ENCODE data around the gene CASS4. TPM values are rescaled to one million over a fixed set of nuclear protein-coding genes. Genes with fewer than 3 reads are reported as not detected.

The CASS4 gene
- total RNA-seq, 1 donor from 2014 or later: 2.3 TPM

DNA sequence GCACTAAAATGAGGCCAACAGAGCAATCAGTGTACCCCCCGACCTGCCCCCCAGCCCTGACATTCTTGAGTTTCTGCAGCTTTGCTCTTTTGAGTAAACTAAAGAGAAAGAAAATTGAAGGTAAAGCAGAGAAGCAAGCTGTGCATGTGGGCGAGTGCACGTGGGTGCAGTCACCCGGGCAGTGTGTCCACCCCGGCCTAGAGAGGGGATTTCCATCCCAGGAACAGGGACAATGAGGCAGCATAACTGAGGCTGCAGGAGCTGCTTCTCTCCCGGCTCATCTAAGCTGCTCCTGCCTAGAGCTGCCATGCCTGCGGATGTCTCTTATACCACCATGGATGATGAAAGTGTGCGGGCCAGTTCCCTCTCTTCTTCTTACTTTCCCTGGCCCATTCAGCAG, 16.8 kb downstream of the CASS4 start:
- no peak overlapping the region for H2AFZ ChIP-seq (ENCODE audit: low read depth, low read length)
- peak overlapping the region; percentile 45 for H3K4me2 ChIP-seq (ENCODE audit: low read length)
- DNase-seq (ENCODE audit: low read depth) (no peak), FAIRE-seq (no peak)
- no peaks in the 10 kb centered on the region for H3K36me3 Mint-ChIP-seq (ENCODE audit: low read depth, unreplicated experiment)
- H3K79me2 ChIP-seq (ENCODE audit: insufficient read depth, low read length): peaks cover 3% of the 10 kb centered on the region
- no peaks in the 10 kb centered on the region for H4K20me1 ChIP-seq (ENCODE audit: insufficient read depth, low read length)
- no peaks in the 10 kb centered on the region for H3K9me3 ChIP-seq (ENCODE audit: insufficient read depth, low read depth, low read length)
- H3K9ac ChIP-seq (ENCODE audit: low read length): peak overlapping the region; percentile 17
- H3K4me3 ChIP-seq (ENCODE audit: insufficient read depth, low read depth, low read length): no peak overlapping the region
- peaks cover 37% of the 10 kb centered on the region for H3K4me1 Mint-ChIP-seq (ENCODE audit: low read depth, unreplicated experiment)
- no peaks in the 10 kb centered on the region for H3K27me3 Mint-ChIP-seq (ENCODE audit: low read depth, unreplicated experiment)
- no peaks in the 10 kb centered on the region for H3K36me3 ChIP-seq (ENCODE audit: insufficient read depth, low read length)
- H3K27ac ChIP-seq (ENCODE audit: low read depth, low read length): peak overlapping the region; percentile 78
- H3K27ac Mint-ChIP-seq (ENCODE audit: unreplicated experiment): peak overlapping the region; percentile 90
- peaks cover 40% of the 10 kb centered on the region for H3K4me1 ChIP-seq (ENCODE audit: insufficient read depth, low read length)
- no peaks in the 10 kb centered on the region for H3K27me3 ChIP-seq (ENCODE audit: insufficient read depth, low read length)
- no peak overlapping the region for H3K4me3 Mint-ChIP-seq (ENCODE audit: unreplicated experiment)
- H3K9me3 Mint-ChIP-seq (ENCODE audit: unreplicated experiment): peaks cover 2% of the 10 kb centered on the region
- TF ChIP-seq, protein P1, sequence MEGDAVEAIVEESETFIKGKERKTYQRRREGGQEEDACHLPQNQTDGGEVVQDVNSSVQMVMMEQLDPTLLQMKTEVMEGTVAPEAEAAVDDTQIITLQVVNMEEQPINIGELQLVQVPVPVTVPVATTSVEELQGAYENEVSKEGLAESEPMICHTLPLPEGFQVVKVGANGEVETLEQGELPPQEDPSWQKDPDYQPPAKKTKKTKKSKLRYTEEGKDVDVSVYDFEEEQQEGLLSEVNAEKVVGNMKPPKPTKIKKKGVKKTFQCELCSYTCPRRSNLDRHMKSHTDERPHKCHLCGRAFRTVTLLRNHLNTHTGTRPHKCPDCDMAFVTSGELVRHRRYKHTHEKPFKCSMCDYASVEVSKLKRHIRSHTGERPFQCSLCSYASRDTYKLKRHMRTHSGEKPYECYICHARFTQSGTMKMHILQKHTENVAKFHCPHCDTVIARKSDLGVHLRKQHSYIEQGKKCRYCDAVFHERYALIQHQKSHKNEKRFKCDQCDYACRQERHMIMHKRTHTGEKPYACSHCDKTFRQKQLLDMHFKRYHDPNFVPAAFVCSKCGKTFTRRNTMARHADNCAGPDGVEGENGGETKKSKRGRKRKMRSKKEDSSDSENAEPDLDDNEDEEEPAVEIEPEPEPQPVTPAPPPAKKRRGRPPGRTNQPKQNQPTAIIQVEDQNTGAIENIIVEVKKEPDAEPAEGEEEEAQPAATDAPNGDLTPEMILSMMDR (IDR thresholded peaks at IDR 0.05; ENCODE audit: insufficient read depth, low read depth, low read length): no peak
- TF ChIP-seq EZH2 (IDR thresholded peaks at IDR 0.05; ENCODE audit: insufficient read depth, low read length): no peak

DNA sequence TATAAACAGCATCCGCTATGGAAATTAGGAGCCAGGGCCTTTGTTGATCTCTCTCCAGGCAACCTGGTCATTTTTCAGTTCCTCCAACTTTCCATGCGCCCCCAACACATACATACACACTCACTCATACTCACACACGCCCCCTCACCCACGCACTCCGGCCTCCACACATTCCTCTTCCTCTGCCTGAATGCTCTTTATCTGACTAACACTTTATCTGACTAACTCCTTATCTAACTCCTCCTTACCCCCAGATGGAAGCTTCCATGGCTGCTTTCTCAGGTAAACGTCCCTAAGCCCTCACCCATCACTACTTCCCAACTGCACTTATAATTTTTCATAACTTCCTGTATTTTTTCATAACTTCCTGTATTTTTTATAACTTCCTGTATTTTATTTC, 17.4 kb downstream of the CASS4 start:
- Mint-ChIP-seq H3K27me3 (ENCODE audit: low read depth, unreplicated experiment) (no peaks in the 10 kb centered on the region), H3K4me1 (ENCODE audit: low read depth, unreplicated experiment) (peaks cover 37% of the 10 kb centered on the region), H3K36me3 (ENCODE audit: low read depth, unreplicated experiment) (no peaks in the 10 kb centered on the region), H3K9me3 (ENCODE audit: unreplicated experiment) (peaks cover 4% of the 10 kb centered on the region), H3K27ac (ENCODE audit: unreplicated experiment) (peak overlapping the region; percentile 90), H3K4me3 (ENCODE audit: unreplicated experiment) (peak overlapping the region; percentile 2)
- no peak overlapping the region for H3K4me3 ChIP-seq (ENCODE audit: insufficient read depth, low read depth, low read length)
- no peaks in the 10 kb centered on the region for H3K36me3 ChIP-seq (ENCODE audit: insufficient read depth, low read length)
- H3K27me3 ChIP-seq (ENCODE audit: insufficient read depth, low read length): no peaks in the 10 kb centered on the region
- FAIRE-seq (no peak), DNase-seq (ENCODE audit: low read depth) (peak; percentile 93)
- peaks cover 41% of the 10 kb centered on the region for H3K4me1 ChIP-seq (ENCODE audit: insufficient read depth, low read length)
- no peak overlapping the region for H2AFZ ChIP-seq (ENCODE audit: low read depth, low read length)
- peak overlapping the region; percentile 45 for H3K4me2 ChIP-seq (ENCODE audit: low read length)
- H3K9me3 ChIP-seq (ENCODE audit: insufficient read depth, low read depth, low read length): no peaks in the 10 kb centered on the region
- TF ChIP-seq EZH2 (IDR thresholded peaks at IDR 0.05; ENCODE audit: insufficient read depth, low read length): no peak
- TF ChIP-seq, protein P1 (IDR thresholded peaks at IDR 0.05; ENCODE audit: insufficient read depth, low read depth, low read length): no peak
- H3K79me2 ChIP-seq (ENCODE audit: insufficient read depth, low read length): peaks cover 3% of the 10 kb centered on the region
- H4K20me1 ChIP-seq (ENCODE audit: insufficient read depth, low read length): no peaks in the 10 kb centered on the region
- H3K9ac ChIP-seq (ENCODE audit: low read length): peak overlapping the region; percentile 39
- H3K27ac ChIP-seq (ENCODE audit: low read depth, low read length): peak overlapping the region; percentile 78

DNA sequence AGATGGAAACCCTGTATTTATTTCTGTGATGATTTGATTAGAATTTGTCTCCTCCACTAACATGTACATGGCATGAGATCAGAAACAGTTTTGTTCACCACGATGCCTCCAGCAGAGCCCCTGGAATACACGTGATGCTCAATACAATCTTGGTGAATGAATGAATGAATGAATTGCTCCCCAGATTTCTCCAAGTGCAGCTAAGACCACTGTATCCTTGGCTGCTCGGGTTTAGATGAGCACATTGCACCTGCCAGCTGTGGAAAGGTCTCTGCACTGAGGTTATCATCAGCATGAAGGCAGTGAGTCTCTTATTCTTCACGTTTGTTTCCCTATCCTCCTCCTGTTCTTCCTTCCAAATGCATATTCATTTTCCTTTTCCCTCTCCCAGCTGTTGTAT, 17.9 kb downstream of the CASS4 start:
- H3K4me3 ChIP-seq (ENCODE audit: insufficient read depth, low read depth, low read length): no peak overlapping the region
- FAIRE-seq: no peak
- H3K36me3 Mint-ChIP-seq (ENCODE audit: low read depth, unreplicated experiment): no peaks in the 10 kb centered on the region
- TF ChIP-seq EZH2 (IDR thresholded peaks at IDR 0.05; ENCODE audit: insufficient read depth, low read length): no peak
- TF ChIP-seq, protein P1 (IDR thresholded peaks at IDR 0.05; ENCODE audit: insufficient read depth, low read depth, low read length): no peak
- no peaks in the 10 kb centered on the region for H3K27me3 Mint-ChIP-seq (ENCODE audit: low read depth, unreplicated experiment)
- H3K9me3 Mint-ChIP-seq (ENCODE audit: unreplicated experiment): peaks cover 4% of the 10 kb centered on the region
- no peak overlapping the region for H2AFZ ChIP-seq (ENCODE audit: low read depth, low read length)
- peaks cover 3% of the 10 kb centered on the region for H3K79me2 ChIP-seq (ENCODE audit: insufficient read depth, low read length)
- H3K27ac ChIP-seq (ENCODE audit: low read depth, low read length): peak overlapping the region; percentile 78
- no peaks in the 10 kb centered on the region for H4K20me1 ChIP-seq (ENCODE audit: insufficient read depth, low read length)
- H3K9me3 ChIP-seq (ENCODE audit: insufficient read depth, low read depth, low read length): no peaks in the 10 kb centered on the region
- H3K4me3 Mint-ChIP-seq (ENCODE audit: unreplicated experiment): no peak overlapping the region
- H3K4me2 ChIP-seq (ENCODE audit: low read length): peak overlapping the region; percentile 45
- peak overlapping the region; percentile 39 for H3K9ac ChIP-seq (ENCODE audit: low read length)
- peaks cover 35% of the 10 kb centered on the region for H3K4me1 Mint-ChIP-seq (ENCODE audit: low read depth, unreplicated experiment)
- H3K27ac Mint-ChIP-seq (ENCODE audit: unreplicated experiment): peak overlapping the region; percentile 90
- no peak for DNase-seq (ENCODE audit: low read depth)
- H3K27me3 ChIP-seq (ENCODE audit: insufficient read depth, low read length): no peaks in the 10 kb centered on the region
- H3K36me3 ChIP-seq (ENCODE audit: insufficient read depth, low read length): no peaks in the 10 kb centered on the region
- H3K4me1 ChIP-seq (ENCODE audit: insufficient read depth, low read length): peaks cover 41% of the 10 kb centered on the region

Measured in astrocyte (in vitro differentiated cells and primary cell).